ENCODE results near the gene BAIAP2.

GRCh38 chr17:81091154-81091553 lies 56.2 kb downstream of the BAIAP2 start:
- TF ChIP-seq CTCF (IDR thresholded peaks at IDR 0.05) (no peak), POLR2AphosphoS5 (IDR thresholded peaks at IDR 0.05) (no peak), POLR2A (IDR thresholded peaks at IDR 0.05) (no peak)

Data from breast epithelium (tissue), 3 donors.